Raji (cell line): ENCODE measurements around the gene HNRNPDL.

Source experiments
- POLR2A ChIP-seq: IDR thresholded peaks from 2 replicates; pipeline ENCODE4 v1.6.1; 2011; ENCODE audit warnings: low read depth, low read length, control low read depth; ENCODE audit not compliant: insufficient read depth

Gene HNRNPDL

GRCh38 chr4:82430193-82430963 lies at the start of gene HNRNPDL, which contains the start of gene ENOPH1:
Gene HNRNPDL, minus strand, starts transcription at chr4:82430462. Its CDS starts 772 bp downstream, at chr4:82429690.
Gene ENOPH1, plus strand, starts transcription at chr4:82430590. Its CDS starts 240 bp downstream, at chr4:82430830.
- peak; percentile 77 for TF ChIP-seq POLR2A

- no peak for TF ChIP-seq POLR2A
These were observed 49.3 kb upstream of the HNRNPDL start for GRCh38 chr4:82479562-82479961.

- no peak for TF ChIP-seq POLR2A
These were observed 43.4 kb upstream of the HNRNPDL start for GRCh38 chr4:82473621-82474164.

GRCh38 chr4:82469791-82470345 lies 39.6 kb upstream of the HNRNPDL start:
- TF ChIP-seq POLR2A, result no peak

- TF ChIP-seq POLR2A, result no peak
These were observed 37.2 kb upstream of the HNRNPDL start for GRCh38 chr4:82467471-82467870.

- TF ChIP-seq POLR2A, result no peak
These were observed 33.0 kb upstream of the HNRNPDL start for GRCh38 chr4:82463221-82463620.

- no peak for TF ChIP-seq POLR2A
These were observed 32.2 kb upstream of the HNRNPDL start for GRCh38 chr4:82462415-82462831.

GRCh38 chr4:82461710-82462109 lies 31.4 kb upstream of the HNRNPDL start:
- TF ChIP-seq POLR2A, result no peak

GRCh38 chr4:82458729-82459128 lies 28.5 kb upstream of the HNRNPDL start:
- no peak for TF ChIP-seq POLR2A

- TF ChIP-seq POLR2A, result no peak
These were observed 27.0 kb upstream of the HNRNPDL start for GRCh38 chr4:82457266-82457665.

- TF ChIP-seq POLR2A, result no peak
These were observed 21.8 kb upstream of the HNRNPDL start for GRCh38 chr4:82452026-82452425.

GRCh38 chr4:82450966-82451755 lies 20.9 kb upstream of the HNRNPDL start:
- no peak for TF ChIP-seq POLR2A

- TF ChIP-seq POLR2A, result no peak
These were observed 17.6 kb upstream of the HNRNPDL start for GRCh38 chr4:82447886-82448285.

- TF ChIP-seq POLR2A, result no peak
These were observed 8.8 kb upstream of the HNRNPDL start for GRCh38 chr4:82439088-82439487.

- no peak for TF ChIP-seq POLR2A
These were observed 7.2 kb upstream of the HNRNPDL start for GRCh38 chr4:82437285-82438005.
